Right lobe of liver (tissue), 6 donors: ENCODE data around the gene B4GALT3. TPM values are rescaled to one million over a fixed set of nuclear protein-coding genes. Genes with fewer than 3 reads are reported as not detected.

Experiments
- ATAC-seq, 4 donors: fragments of 200-7000 bp; cut with Tn5 transposase; one replicate each; pipeline ENCODE4 v1.9.1; 2020; ENCODE audit warnings: mild to moderate bottlenecking in 4 of 4, moderate library complexity in 4 of 4
- DNase-seq, 3 donors: peaks; one replicate each; pipeline ENCODE4 v3.0.0-alpha.2; 2020
- H3K27ac ChIP-seq, 3 donors: fragments of 200-600 bp; one replicate each; pipeline ENCODE4 v1.8.0; 2022
- H3K27me3 ChIP-seq, 2 donors: fragments of 200-600 bp; one replicate each; pipeline ENCODE4 v1.8.0; 2022
- H3K36me3 ChIP-seq, 4 donors: fragments of 200-600 bp; sonication (generic) in 1 of 4; one replicate each; pipeline versions ENCODE4 v1.5.1 to v1.8.0; 2017 to 2022; ENCODE audit warnings: control low read depth in 1 of 4
- H3K4me1 ChIP-seq, 4 donors: fragments of 200-600 bp; sonication (generic) in 1 of 4; one replicate each; pipeline versions ENCODE4 v1.5.1 to v1.8.0; 2017 to 2022; ENCODE audit warnings: control low read depth in 1 of 4
- H3K4me3 ChIP-seq, 3 donors: fragments of 200-600 bp; one replicate each; pipeline ENCODE4 v1.8.0; 2022
- H3K9me3 ChIP-seq, 4 donors: fragments of 200-600 bp; sonication (generic) in 1 of 4; one replicate each; pipeline versions ENCODE4 v1.5.1 to v1.8.0; 2017 to 2022; ENCODE audit warnings: control low read depth in 1 of 4
- POLR2A ChIP-seq: fragments of 450-650 bp; IDR thresholded peaks from one replicate; pipeline ENCODE4 v1.6.1; 2017; ENCODE audit warnings: antibody characterized with exemption, mild to moderate bottlenecking
- WGBS: methylation state at CpG from one replicate; pipeline ENCODE4 v1.1.6; 2018; ENCODE audit warnings: low coverage, low lambda C conversion rate; ENCODE audit not compliant: insufficient coverage; ENCODE audit errors: missing lambda C conversion rate; 5-methylcytosine and 5-hydroxymethylcytosine counted together
- intact Hi-C, 2 donors: fragments of 100-400 bp; cut with DNase I; formaldehyde crosslinking; loops; one replicate each; pipeline versions ENCODE4 v1.11.2 to v1.14.1; 2022
- microRNA-seq, 2 donors: library from miRNA; unstranded; fragments of <30 nt; microRNA quantifications; one replicate each; pipeline ENCODE4, GENCODE V29; 2019 to 2020
- small RNA-seq, 2 experiments: library from RNA; depleted of rRNA; stranded (forward); fragments of <200 nt; gene quantifications; one replicate each; pipeline ENCODE3, GENCODE V24; 2016
- total RNA-seq, 6 experiments: library from RNA; depleted of rRNA in 2 of 6; stranded (reverse); fragments of >200 nt in 2 of 6; fragmentation: NEBNext Ultra II Directional in 3 of 6; extraction: Animal tissue kit (Norgen Biotek cat#: 25700) in 3 of 6; gene quantifications; one replicate each; pipeline versions ENCODE4 v1.1.0 to v1.2.4, GENCODE V29; 2016 to 2023
- TF ChIP-seq, protein P1 (sequence below), 4 donors: fragments of 200-600 bp in 3 of 4; fragments of 450-650 bp in 1 of 4; IDR thresholded peaks; one replicate each; pipeline versions ENCODE4 v1.5.1 to v1.8.0; 2016 to 2022; ENCODE audit warnings: antibody characterized with exemption in 4 of 4, mild to moderate bottlenecking in 2 of 4
- donor health status: DM: no; HTN: yes; CAD: no.
- donor health status: DM: no; HTN: no; CAD: no.
- donor health status: DM: no; HTN: no; CAD: no.
- donor health status: DM: no; HTN: yes; CAD: no.
- donor health status: DM: no; HTN: yes; CAD: no.

The B4GALT3 gene
- total RNA-seq, 6 experiments from 2014 or later: 10.9 to 21.1 (median 13.1) TPM

DNA sequence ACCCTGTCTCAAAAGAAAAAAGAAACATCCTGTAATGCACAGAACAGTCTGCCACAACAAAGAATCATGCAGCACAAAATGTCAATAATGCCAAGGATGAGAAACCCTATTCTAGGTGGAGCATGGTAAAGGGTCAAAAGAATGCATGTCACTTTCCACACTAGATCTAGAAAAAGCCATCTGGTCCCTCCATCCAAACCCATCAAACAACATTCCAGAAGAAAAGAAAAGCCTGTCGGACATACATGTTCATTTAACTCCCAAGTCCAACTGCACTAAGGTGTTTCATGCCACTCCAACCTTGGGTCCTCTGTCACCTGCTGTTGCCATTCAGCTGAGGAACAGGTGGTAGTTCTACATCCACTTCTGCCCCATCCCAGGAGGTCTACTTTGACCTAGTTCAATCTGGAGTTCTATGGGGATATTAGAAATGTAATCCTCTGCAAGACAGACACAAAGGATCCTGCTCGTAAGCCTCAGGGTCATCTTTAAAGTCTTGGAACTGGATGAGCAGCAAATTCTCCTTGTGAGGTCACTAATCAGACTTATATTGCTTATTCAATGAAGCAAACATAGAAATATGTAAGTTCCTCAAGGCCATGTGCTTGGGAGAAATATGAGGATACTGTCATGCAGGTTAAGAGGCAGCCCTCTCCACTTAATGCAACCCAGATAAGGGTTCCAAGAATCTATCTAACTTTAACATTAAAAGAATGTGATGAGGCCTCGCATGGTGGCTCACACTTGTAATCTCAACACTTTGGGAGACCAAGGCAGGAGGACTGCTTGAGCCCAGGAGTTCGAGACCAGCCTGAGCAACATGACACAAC lies 48.5 kb downstream of the B4GALT3 start:
- no peak overlapping the region for H3K27ac ChIP-seq
- WGBS: 94% methylated on average over 3 of the region's 4 CpGs
- H3K9me3 ChIP-seq: no peaks in the 10 kb centered on the region
- H3K36me3 ChIP-seq: peaks cover 0 to 35% (median 9%) of the 10 kb centered on the region in 4 donors
- no peak for TF ChIP-seq POLR2A
- TF ChIP-seq, protein P1, sequence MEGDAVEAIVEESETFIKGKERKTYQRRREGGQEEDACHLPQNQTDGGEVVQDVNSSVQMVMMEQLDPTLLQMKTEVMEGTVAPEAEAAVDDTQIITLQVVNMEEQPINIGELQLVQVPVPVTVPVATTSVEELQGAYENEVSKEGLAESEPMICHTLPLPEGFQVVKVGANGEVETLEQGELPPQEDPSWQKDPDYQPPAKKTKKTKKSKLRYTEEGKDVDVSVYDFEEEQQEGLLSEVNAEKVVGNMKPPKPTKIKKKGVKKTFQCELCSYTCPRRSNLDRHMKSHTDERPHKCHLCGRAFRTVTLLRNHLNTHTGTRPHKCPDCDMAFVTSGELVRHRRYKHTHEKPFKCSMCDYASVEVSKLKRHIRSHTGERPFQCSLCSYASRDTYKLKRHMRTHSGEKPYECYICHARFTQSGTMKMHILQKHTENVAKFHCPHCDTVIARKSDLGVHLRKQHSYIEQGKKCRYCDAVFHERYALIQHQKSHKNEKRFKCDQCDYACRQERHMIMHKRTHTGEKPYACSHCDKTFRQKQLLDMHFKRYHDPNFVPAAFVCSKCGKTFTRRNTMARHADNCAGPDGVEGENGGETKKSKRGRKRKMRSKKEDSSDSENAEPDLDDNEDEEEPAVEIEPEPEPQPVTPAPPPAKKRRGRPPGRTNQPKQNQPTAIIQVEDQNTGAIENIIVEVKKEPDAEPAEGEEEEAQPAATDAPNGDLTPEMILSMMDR (IDR thresholded peaks at IDR 0.05): no peak
- no peak for ATAC-seq
- H3K4me3 ChIP-seq: no peak overlapping the region
- peaks cover 0 to 14% (median 4%) of the 10 kb centered on the region in 4 donors for H3K4me1 ChIP-seq
- DNase-seq: no peak
- H3K27me3 ChIP-seq: no peaks in the 10 kb centered on the region
- intact Hi-C loops: no loop called here

DNA sequence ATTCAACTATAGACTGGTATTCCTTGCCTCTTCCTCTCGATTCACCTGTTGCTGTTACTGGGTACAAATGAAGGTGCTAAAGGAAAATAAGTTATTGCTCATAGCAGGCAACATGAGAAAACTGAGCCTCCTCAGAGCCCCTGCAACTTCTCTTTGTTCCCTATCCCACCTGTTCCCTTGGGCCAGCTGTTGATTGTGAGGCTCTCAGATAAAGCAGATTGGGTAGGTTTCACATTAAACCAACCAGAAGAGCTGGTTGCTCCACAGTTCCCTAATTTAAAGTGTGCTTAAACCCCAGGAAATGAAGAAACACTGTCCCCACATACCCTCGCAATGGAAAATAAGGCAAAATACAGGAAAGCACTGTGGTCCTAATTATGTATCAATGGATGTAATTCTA lies 49.7 kb downstream of the B4GALT3 start:
- no peak for ATAC-seq
- no peak overlapping the region for H3K27ac ChIP-seq
- intact Hi-C loops: no loop called here
- no peaks in the 10 kb centered on the region for H3K9me3 ChIP-seq
- 56% methylated on average over 2 of the region's 2 CpGs for WGBS
- TF ChIP-seq, protein P1 (IDR thresholded peaks at IDR 0.05): no peak
- no peak for TF ChIP-seq POLR2A
- H3K4me3 ChIP-seq: no peak overlapping the region
- H3K4me1 ChIP-seq: peaks cover 0 to 8% (median 1%) of the 10 kb centered on the region in 4 donors
- peaks cover 0 to 46% (median 16%) of the 10 kb centered on the region in 4 donors for H3K36me3 ChIP-seq
- DNase-seq: no peak
- H3K27me3 ChIP-seq: no peaks in the 10 kb centered on the region

DNA sequence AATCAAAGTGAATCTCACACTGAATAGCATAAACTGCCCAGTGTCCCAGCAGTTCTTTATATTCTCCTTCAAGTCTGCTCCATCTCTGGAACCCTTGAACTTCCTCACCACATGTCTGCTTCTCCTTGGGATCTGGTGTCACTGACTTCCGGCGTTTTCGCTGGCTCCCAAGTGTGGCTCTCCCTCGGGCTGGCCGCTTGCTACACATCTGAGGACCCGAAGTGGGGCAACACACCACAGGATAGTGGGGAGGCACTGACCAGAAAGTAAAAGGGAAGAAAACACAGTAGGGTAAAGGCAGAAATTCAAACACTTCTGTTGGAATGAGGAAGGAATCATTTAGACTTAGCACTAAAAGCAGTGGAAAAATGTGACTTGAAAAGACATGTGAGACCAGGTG lies 54.3 kb downstream of the B4GALT3 start:
- ATAC-seq (no peak), DNase-seq (no peak)
- peaks cover 0 to 62% (median 40%) of the 10 kb centered on the region in 4 donors for H3K36me3 ChIP-seq
- no peak overlapping the region for H3K4me3 ChIP-seq
- H3K27me3 ChIP-seq: no peaks in the 10 kb centered on the region
- intact Hi-C loops: no loop called here
- H3K9me3 ChIP-seq: no peaks in the 10 kb centered on the region
- peaks cover 0 to 20% (median 8%) of the 10 kb centered on the region in 4 donors for H3K4me1 ChIP-seq
- 87% methylated on average over 6 of the region's 6 CpGs for WGBS
- TF ChIP-seq, protein P1 (IDR thresholded peaks at IDR 0.05): no peak
- no peak for TF ChIP-seq POLR2A
- no peak overlapping the region for H3K27ac ChIP-seq

DNA sequence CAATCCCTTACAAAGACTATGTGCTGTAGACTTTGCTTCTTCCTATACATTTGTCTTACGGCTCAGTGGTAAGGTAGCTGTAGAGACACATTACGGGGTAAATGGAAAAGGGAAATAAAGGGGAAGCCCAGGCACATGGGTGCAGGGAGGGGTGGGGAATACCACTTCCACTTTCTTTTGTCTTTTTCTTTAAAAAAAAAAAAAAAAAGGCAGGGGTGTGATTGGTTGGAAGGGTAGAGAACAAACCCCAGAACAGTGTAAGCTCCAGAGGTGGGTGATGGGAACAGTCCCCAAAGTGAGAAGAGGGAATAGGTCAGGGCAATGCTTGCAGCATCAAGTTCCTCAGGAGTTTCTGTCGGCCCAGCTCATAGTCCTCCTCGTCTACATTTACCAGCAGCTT lies 55.5 kb downstream of the B4GALT3 start:
- Histone ChIP-seq H3K27me3 (no peaks in the 10 kb centered on the region), H3K4me3 (no peak overlapping the region), H3K36me3 (peaks cover 0 to 58% (median 40%) of the 10 kb centered on the region in 4 donors), H3K27ac (no peak overlapping the region), H3K4me1 (peaks cover 0 to 20% (median 10%) of the 10 kb centered on the region in 4 donors), H3K9me3 (no peaks in the 10 kb centered on the region)
- ATAC-seq (no peak), DNase-seq (no peak)
- TF ChIP-seq POLR2A: no peak
- TF ChIP-seq, protein P1 (IDR thresholded peaks at IDR 0.05): no peak
- 67% methylated on average over 4 of the region's 4 CpGs for WGBS
- intact Hi-C loops: no loop called here

Small RNA genes lying within 50 kb of the gene (microRNA-seq; reads per million reads assigned to microRNA genes)
- 0.58 to 1.9 reads per million in 2 donors for gene MIR5187

Small RNA genes lying within 50 kb of the gene (small RNA-seq; reads per million reads assigned to genes)
- 0 reads per million in 2 experiments for gene RF01225

Other genes starting within 250 kb of the B4GALT3 start
- gene ITLN2, start 222.7 kb downstream of the B4GALT3 start, total RNA-seq: under 1 TPM in 3 of 6 experiments, not detected in 3; 0.29 to 0.33 (median 0.32) TPM
- gene F11R, start 156.4 kb downstream of the B4GALT3 start, total RNA-seq: 100 to 1,000 TPM in 1 of 6 experiments, 10 to 100 TPM in 5; 48.3 to 119 (median 65.3) TPM
- gene TSTD1, start 138.5 kb downstream of the B4GALT3 start, total RNA-seq: 10 to 100 TPM; 16.3 to 60.8 (median 28.3) TPM
- 10 to 100 TPM; 25.5 to 34.3 (median 28.1) TPM for gene USF1, start 131.5 kb downstream of the B4GALT3 start, total RNA-seq
- gene ARHGAP30, start 107.6 kb downstream of the B4GALT3 start, total RNA-seq: 1 to 10 TPM; 2.8 to 7.4 (median 3.6) TPM
- gene NECTIN4, start 87.9 kb downstream of the B4GALT3 start, total RNA-seq: not detected
- gene KLHDC9, start 79.1 kb downstream of the B4GALT3 start, total RNA-seq: 1 to 10 TPM; 1.4 to 6.8 (median 2.9) TPM
- gene PFDN2, start 59.5 kb downstream of the B4GALT3 start, total RNA-seq: 10 to 100 TPM; 16.6 to 37.5 (median 25.8) TPM
- gene NIT1, start 59.4 kb downstream of the B4GALT3 start, total RNA-seq: 10 to 100 TPM; 36.9 to 67.8 (median 45.8) TPM
- 10 to 100 TPM; 13.8 to 22.0 (median 16.6) TPM for gene DEDD, start 44.8 kb downstream of the B4GALT3 start, total RNA-seq
- 10 to 100 TPM; 24.6 to 37.7 (median 35.3) TPM for gene UFC1, start 23.5 kb downstream of the B4GALT3 start, total RNA-seq
- gene USP21, start 18.0 kb downstream of the B4GALT3 start, total RNA-seq: 10 to 100 TPM in 1 of 6 experiments, 1 to 10 TPM in 5; 6.9 to 11.1 (median 8.8) TPM
- 10 to 100 TPM in 1 of 6 experiments, 1 to 10 TPM in 5; 7.6 to 14.3 (median 9.5) TPM for gene PPOX, start 11.1 kb downstream of the B4GALT3 start, total RNA-seq
- 10 to 100 TPM in 1 of 6 experiments, 1 to 10 TPM in 3, under 1 TPM in 2; 0.29 to 11.0 (median 2.1) TPM for gene ADAMTS4, start 21.5 kb upstream of the B4GALT3 start, total RNA-seq
- gene NDUFS2, start 24.9 kb upstream of the B4GALT3 start, total RNA-seq: 100 to 1,000 TPM in 5 of 6 experiments, 10 to 100 TPM in 1; 91.1 to 157 (median 107) TPM
- 10 to 100 TPM; 11.5 to 54.0 (median 19.0) TPM for gene FCER1G, start 37.8 kb upstream of the B4GALT3 start, total RNA-seq
- gene APOA2, start 46.1 kb upstream of the B4GALT3 start, total RNA-seq: over 10,000 TPM in 2 of 6 experiments, 1,000 to 10,000 TPM in 4; 3,802 to 16,527 (median 7,524) TPM
- gene TOMM40L, start 48.6 kb upstream of the B4GALT3 start, total RNA-seq: 10 to 100 TPM in 3 of 6 experiments, 1 to 10 TPM in 3; 4.3 to 18.5 (median 8.1) TPM
- gene NR1I3, start 60.7 kb upstream of the B4GALT3 start, total RNA-seq: 100 to 1,000 TPM in 3 of 6 experiments, 10 to 100 TPM in 3; 24.1 to 169 (median 85.7) TPM
- gene PCP4L1, start 81.2 kb upstream of the B4GALT3 start, total RNA-seq: 1 to 10 TPM; 1.3 to 6.0 (median 2.9) TPM
- gene MPZ, start 132.5 kb upstream of the B4GALT3 start, total RNA-seq: 10 to 100 TPM in 1 of 6 experiments, 1 to 10 TPM in 5; 2.1 to 14.3 (median 6.5) TPM
- gene SDHC, start 136.9 kb upstream of the B4GALT3 start, total RNA-seq: 100 to 1,000 TPM; 167 to 282 (median 235) TPM
- gene CFAP126, start 190.4 kb upstream of the B4GALT3 start, total RNA-seq: not detected